ENCODE results near the gene MYOZ3. TPM values are rescaled to one million over a fixed set of nuclear protein-coding genes. Genes with fewer than 3 reads are reported as not detected.

Gene MYOZ3
- polyA plus RNA-seq, 1 of the 3 experiments (the other 2 are of a cell fraction): 0.26 TPM

DNA sequence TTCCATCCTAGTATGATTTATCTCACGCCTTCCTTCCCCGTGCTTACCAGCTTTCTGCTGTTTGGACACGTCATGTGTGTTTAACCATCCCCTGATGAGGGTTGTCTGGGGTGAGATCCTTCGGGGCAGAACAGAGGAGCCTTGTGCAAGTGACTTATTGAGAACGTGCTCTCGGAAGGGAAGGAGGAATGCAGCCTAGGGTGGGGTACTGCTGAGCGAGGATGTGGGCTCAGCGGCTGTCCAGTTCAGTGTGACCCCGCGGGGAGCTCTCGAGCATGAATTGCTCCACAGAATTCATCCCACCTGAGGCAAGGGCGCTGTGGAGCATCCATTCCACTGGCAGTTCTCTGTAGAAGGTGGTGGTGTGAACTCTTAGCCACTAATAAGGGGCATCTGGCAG, 4.0 kb downstream of the MYOZ3 start:
- DNase-seq: no peak
- POLR2A ChIA-PET: no interaction called here
- WGBS (ENCODE audit: low lambda C conversion rate): 73% methylated on average over 12 of the region's 12 CpGs

DNA sequence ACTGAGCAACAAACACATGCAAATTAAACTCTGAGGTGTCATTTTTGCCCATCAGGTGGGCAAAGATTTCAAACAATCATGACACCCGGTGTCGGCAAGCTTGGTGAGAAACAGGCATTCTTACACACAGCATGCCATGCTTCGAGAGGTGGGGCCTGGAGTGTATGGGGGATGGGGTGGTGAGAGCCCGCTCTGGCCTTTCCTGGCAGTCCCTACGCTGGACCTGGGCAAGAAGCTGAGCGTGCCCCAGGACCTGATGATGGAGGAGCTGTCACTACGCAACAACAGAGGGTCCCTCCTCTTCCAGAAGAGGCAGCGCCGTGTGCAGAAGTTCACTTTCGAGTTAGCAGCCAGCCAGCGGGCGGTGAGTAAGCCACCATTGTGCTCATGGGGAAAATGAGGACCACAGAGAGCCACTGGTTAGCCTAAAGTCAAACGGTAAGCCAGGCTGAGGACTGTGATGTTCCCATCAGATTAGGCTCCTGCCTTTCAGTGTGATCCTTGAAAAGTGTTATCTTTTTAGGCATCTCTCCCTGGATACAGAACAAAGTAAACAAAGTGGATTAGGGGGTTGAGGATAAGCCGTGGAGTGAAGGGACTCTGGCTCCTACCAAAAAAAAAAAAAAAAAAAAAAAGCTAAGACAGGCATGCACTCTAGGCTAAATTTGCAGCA, 9.4 kb downstream of the MYOZ3 start:
- H3K36me3 ChIP-seq (replicated peaks in 1 of 2; ENCODE audit: control insufficient read depth in 1 of 2, insufficient read depth in 2 of 2, low read length in 1 of 2): no peaks in the 10 kb centered on the region
- H3K4me1 ChIP-seq (ENCODE audit: control insufficient read depth in 1 of 2, insufficient read depth in 2 of 2, low read depth in 1 of 2, low read length in 1 of 2): peaks cover 13 to 23% of the 10 kb centered on the region in 2 experiments; a peak in 2 of 4 replicates
- ChIA-PET POLR2A (interaction anchor here (1.8 kb wide), 1 partner anchor 13 kb away, joined by 4 read pairs; no protein-coding TSS in a partner anchor), CTCF (interaction anchor here (2.0 kb wide), 1 partner anchor 13 kb away, joined by 9 read pairs; no protein-coding TSS in a partner anchor)
- H3K79me2 ChIP-seq (ENCODE audit: insufficient read depth): no peaks in the 10 kb centered on the region
- no peak overlapping the region for H2AFZ ChIP-seq (ENCODE audit: low read depth)
- no peaks in the 10 kb centered on the region for H3K27me3 ChIP-seq (ENCODE audit: insufficient read depth)
- no peak overlapping the region for H3K4me3 ChIP-seq (ENCODE audit: low read depth in 2 of 2, low read length in 1 of 2)
- H3K9ac ChIP-seq: no peak overlapping the region
- no peak for TF ChIP-seq EZH2phosphoT487 (IDR thresholded peaks at IDR 0.05; ENCODE audit: borderline replicate concordance, low read depth)
- TF ChIP-seq GATA2 (CRISPR knock-in tag; IDR thresholded peaks at IDR 0.05): peak; percentile 46
- H3K9me2 ChIP-seq: no peaks in the 10 kb centered on the region
- H3K27ac ChIP-seq (ENCODE audit: low read depth in 2 of 2, low read length in 1 of 2): no peak overlapping the region
- no peaks in the 10 kb centered on the region for H3K9me3 ChIP-seq
- H4K20me1 ChIP-seq (ENCODE audit: insufficient read depth): no peaks in the 10 kb centered on the region
- no peak for DNase-seq
- H3K4me2 ChIP-seq: no peak overlapping the region
- peaks cover 16% of the 10 kb centered on the region for H3F3A ChIP-seq (replicated peaks; ENCODE audit: insufficient read depth)
- 83% methylated on average over 8 of the region's 14 CpGs for WGBS (ENCODE audit: low lambda C conversion rate)

More for the DNA sequence above, 4.0 kb downstream of the MYOZ3 start:
- no peak overlapping the region for H3K27ac ChIP-seq (ENCODE audit: low read depth in 2 of 2, low read length in 1 of 2)
- H2AFZ ChIP-seq (ENCODE audit: low read depth): no peak overlapping the region
- H3K4me3 ChIP-seq (ENCODE audit: low read depth in 2 of 2, low read length in 1 of 2): no peak overlapping the region
- H4K20me1 ChIP-seq (ENCODE audit: insufficient read depth): no peaks in the 10 kb centered on the region
- H3K4me2 ChIP-seq: no peak overlapping the region
- CTCF ChIA-PET: interaction anchor here (1.0 kb wide), 1 partner anchor 182 kb away, joined by 3 read pairs; no protein-coding TSS in a partner anchor
- no peaks in the 10 kb centered on the region for H3F3A ChIP-seq (replicated peaks; ENCODE audit: insufficient read depth)
- peaks cover 0 to 12% of the 10 kb centered on the region in 2 experiments; a peak in 1 of 4 replicates for H3K4me1 ChIP-seq (ENCODE audit: control insufficient read depth in 1 of 2, insufficient read depth in 2 of 2, low read depth in 1 of 2, low read length in 1 of 2)
- TF ChIP-seq, protein P1, sequence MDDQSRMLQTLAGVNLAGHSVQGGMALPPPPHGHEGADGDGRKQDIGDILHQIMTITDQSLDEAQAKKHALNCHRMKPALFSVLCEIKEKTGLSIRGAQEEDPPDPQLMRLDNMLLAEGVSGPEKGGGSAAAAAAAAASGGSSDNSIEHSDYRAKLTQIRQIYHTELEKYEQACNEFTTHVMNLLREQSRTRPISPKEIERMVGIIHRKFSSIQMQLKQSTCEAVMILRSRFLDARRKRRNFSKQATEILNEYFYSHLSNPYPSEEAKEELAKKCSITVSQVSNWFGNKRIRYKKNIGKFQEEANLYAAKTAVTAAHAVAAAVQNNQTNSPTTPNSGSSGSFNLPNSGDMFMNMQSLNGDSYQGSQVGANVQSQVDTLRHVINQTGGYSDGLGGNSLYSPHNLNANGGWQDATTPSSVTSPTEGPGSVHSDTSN (IDR thresholded peaks at IDR 0.05): no peak
- no peak overlapping the region for H3K9ac ChIP-seq
- H3K9me3 ChIP-seq: no peaks in the 10 kb centered on the region
- no peaks in the 10 kb centered on the region for H3K9me2 ChIP-seq
- H3K36me3 ChIP-seq (replicated peaks in 1 of 2; ENCODE audit: control insufficient read depth in 1 of 2, insufficient read depth in 2 of 2, low read length in 1 of 2): no peaks in the 10 kb centered on the region
- no peaks in the 10 kb centered on the region for H3K79me2 ChIP-seq (ENCODE audit: insufficient read depth)
- H3K27me3 ChIP-seq (ENCODE audit: insufficient read depth): no peaks in the 10 kb centered on the region

DNA sequence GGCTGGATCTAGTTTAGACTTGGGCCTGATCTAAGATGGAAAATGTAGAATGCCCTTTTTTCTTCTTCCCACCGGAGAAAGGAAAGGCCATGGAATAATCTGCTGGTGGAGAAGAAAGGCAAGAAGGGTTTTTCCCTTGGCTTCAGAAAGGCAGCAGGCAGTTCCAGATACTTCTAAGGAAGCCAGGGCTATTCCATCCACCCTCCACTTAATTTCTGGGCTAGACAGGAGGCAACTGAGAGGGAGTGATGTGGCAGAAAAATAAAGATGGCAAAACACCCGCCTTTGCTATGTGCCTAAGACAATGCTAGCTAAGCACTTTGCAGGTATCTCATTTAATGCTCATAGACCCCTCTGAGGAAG, 9.9 kb downstream of the MYOZ3 start:
- no peaks in the 10 kb centered on the region for H3K9me2 ChIP-seq
- ChIA-PET POLR2A (interaction anchor here (1.0 to 1.8 kb wide), 2 partner anchors 14 to 30 kb away, joined by 4 to 5 read pairs; partner anchors contain the start of gene RBM22), CTCF (interaction anchor here (0.8 to 2.1 kb wide), 5 partner anchors 13 to 176 kb away, joined by 3 to 9 read pairs (median 3); partner anchors contain the start of gene RBM22)
- no peaks in the 10 kb centered on the region for H4K20me1 ChIP-seq (ENCODE audit: insufficient read depth)
- H3K9ac ChIP-seq: no peak overlapping the region
- peaks cover 16% of the 10 kb centered on the region for H3F3A ChIP-seq (replicated peaks; ENCODE audit: insufficient read depth)
- DNase-seq: no peak
- no peaks in the 10 kb centered on the region for H3K79me2 ChIP-seq (ENCODE audit: insufficient read depth)
- no peak overlapping the region for H3K4me3 ChIP-seq (ENCODE audit: low read depth in 2 of 2, low read length in 1 of 2)
- H2AFZ ChIP-seq (ENCODE audit: low read depth): no peak overlapping the region
- WGBS (ENCODE audit: low lambda C conversion rate): 95% methylated on average over 2 of the region's 2 CpGs
- H3K27ac ChIP-seq (ENCODE audit: low read depth in 2 of 2, low read length in 1 of 2): no peak overlapping the region
- no peaks in the 10 kb centered on the region for H3K36me3 ChIP-seq (replicated peaks in 1 of 2; ENCODE audit: control insufficient read depth in 1 of 2, insufficient read depth in 2 of 2, low read length in 1 of 2)
- H3K9me3 ChIP-seq: no peaks in the 10 kb centered on the region
- no peak overlapping the region for H3K4me2 ChIP-seq
- H3K27me3 ChIP-seq (ENCODE audit: insufficient read depth): no peaks in the 10 kb centered on the region
- H3K4me1 ChIP-seq (ENCODE audit: control insufficient read depth in 1 of 2, insufficient read depth in 2 of 2, low read depth in 1 of 2, low read length in 1 of 2): peaks cover 13 to 23% of the 10 kb centered on the region in 2 experiments; a peak in 2 of 4 replicates
- TF ChIP-seq POLR2AphosphoS5 (IDR thresholded peaks at IDR 0.05; ENCODE audit: low read depth, low read length) (no peak), TAF1 (IDR thresholded peaks at IDR 0.05; ENCODE audit: borderline replicate concordance, low read depth, low read length) (no peak), YY1 (IDR thresholded peaks at IDR 0.05; ENCODE audit: low read depth) (no peak), JUND (IDR thresholded peaks at IDR 0.05) (no peak), RXRA (IDR thresholded peaks at IDR 0.05; ENCODE audit: borderline replicate concordance, low read depth) (no peak), FOSL2 (IDR thresholded peaks at IDR 0.05; ENCODE audit: borderline replicate concordance, low read depth) (no peak), EZH2phosphoT487 (IDR thresholded peaks at IDR 0.05; ENCODE audit: borderline replicate concordance, low read depth) (no peak)
- TF ChIP-seq, protein P2, sequence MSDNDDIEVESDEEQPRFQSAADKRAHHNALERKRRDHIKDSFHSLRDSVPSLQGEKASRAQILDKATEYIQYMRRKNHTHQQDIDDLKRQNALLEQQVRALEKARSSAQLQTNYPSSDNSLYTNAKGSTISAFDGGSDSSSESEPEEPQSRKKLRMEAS (IDR thresholded peaks at IDR 0.05; ENCODE audit: low read depth): no peak
- TF ChIP-seq, protein P3, sequence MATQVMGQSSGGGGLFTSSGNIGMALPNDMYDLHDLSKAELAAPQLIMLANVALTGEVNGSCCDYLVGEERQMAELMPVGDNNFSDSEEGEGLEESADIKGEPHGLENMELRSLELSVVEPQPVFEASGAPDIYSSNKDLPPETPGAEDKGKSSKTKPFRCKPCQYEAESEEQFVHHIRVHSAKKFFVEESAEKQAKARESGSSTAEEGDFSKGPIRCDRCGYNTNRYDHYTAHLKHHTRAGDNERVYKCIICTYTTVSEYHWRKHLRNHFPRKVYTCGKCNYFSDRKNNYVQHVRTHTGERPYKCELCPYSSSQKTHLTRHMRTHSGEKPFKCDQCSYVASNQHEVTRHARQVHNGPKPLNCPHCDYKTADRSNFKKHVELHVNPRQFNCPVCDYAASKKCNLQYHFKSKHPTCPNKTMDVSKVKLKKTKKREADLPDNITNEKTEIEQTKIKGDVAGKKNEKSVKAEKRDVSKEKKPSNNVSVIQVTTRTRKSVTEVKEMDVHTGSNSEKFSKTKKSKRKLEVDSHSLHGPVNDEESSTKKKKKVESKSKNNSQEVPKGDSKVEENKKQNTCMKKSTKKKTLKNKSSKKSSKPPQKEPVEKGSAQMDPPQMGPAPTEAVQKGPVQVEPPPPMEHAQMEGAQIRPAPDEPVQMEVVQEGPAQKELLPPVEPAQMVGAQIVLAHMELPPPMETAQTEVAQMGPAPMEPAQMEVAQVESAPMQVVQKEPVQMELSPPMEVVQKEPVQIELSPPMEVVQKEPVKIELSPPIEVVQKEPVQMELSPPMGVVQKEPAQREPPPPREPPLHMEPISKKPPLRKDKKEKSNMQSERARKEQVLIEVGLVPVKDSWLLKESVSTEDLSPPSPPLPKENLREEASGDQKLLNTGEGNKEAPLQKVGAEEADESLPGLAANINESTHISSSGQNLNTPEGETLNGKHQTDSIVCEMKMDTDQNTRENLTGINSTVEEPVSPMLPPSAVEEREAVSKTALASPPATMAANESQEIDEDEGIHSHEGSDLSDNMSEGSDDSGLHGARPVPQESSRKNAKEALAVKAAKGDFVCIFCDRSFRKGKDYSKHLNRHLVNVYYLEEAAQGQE (IDR thresholded peaks at IDR 0.05; ENCODE audit: low read depth, low read length): no peak
- TF ChIP-seq, protein P4, sequence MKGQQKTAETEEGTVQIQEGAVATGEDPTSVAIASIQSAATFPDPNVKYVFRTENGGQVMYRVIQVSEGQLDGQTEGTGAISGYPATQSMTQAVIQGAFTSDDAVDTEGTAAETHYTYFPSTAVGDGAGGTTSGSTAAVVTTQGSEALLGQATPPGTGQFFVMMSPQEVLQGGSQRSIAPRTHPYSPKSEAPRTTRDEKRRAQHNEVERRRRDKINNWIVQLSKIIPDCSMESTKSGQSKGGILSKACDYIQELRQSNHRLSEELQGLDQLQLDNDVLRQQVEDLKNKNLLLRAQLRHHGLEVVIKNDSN (IDR thresholded peaks at IDR 0.05; ENCODE audit: borderline replicate concordance, low read depth): no peak
